ENCODE data around the gene GREM2. TPM values are rescaled to one million over a fixed set of nuclear protein-coding genes. Genes with fewer than 3 reads are reported as not detected.
A peak's percentile ranks its signal among the peaks of the same experiment; 100 is the strongest.

The GREM2 gene
- total RNA-seq, 1 experiment from 2014 or later = 0.02 TPM

GRCh38 chr1:240455228-240455821 is 156.6 kb downstream of the GREM2 start:
- H3K9me3 ChIP-seq (replicated peaks) = no peaks in the 10 kb centered on the region
- no peak overlapping the region for H3K27ac ChIP-seq
- peak in 1 of 2 experiments; percentile 23 for DNase-seq
- no peaks in the 10 kb centered on the region for H3K27me3 ChIP-seq
- no peaks in the 10 kb centered on the region for H3K4me1 ChIP-seq
- H3K4me3 ChIP-seq = no peak overlapping the region
- H3K36me3 ChIP-seq = no peaks in the 10 kb centered on the region

- Histone ChIP-seq H3K27me3 (no peaks in the 10 kb centered on the region), H3K27ac (no peak overlapping the region), H3K9me3 (replicated peaks) (no peaks in the 10 kb centered on the region), H3K4me3 (no peak overlapping the region), H3K36me3 (no peaks in the 10 kb centered on the region), H3K4me1 (no peaks in the 10 kb centered on the region)
- no peak for DNase-seq
Observed at GRCh38 chr1:240445369-240445768, 166.6 kb downstream of the GREM2 start.

- H3K36me3 ChIP-seq = no peaks in the 10 kb centered on the region
Observed at GRCh38 chr1:240441669-240442068, 170.3 kb downstream of the GREM2 start.

More at GRCh38 chr1:240441669-240442068, 170.3 kb downstream of the GREM2 start:
- H3K4me3 ChIP-seq = no peak overlapping the region
- H3K27ac ChIP-seq = no peak overlapping the region
- no peak for DNase-seq
- H3K4me1 ChIP-seq = no peaks in the 10 kb centered on the region
- H3K27me3 ChIP-seq = no peaks in the 10 kb centered on the region
- no peaks in the 10 kb centered on the region for H3K9me3 ChIP-seq (replicated peaks)

Data from SJCRH30 (cell line).